Measurements from ENCODE around the gene TNFRSF1B. TPM values are rescaled to one million over a fixed set of nuclear protein-coding genes. Genes with fewer than 3 reads are reported as not detected.

The TNFRSF1B gene
- 457 TPM for total RNA-seq (2013)
- polyA plus RNA-seq, result 100 to 1,000 TPM; 436 to 761 (median 450) TPM
- 388 and 869 TPM in 2 replicates for polyA minus RNA-seq
- total RNA-seq, result 521 to 1,399 (median 953) reads per million in 11 experiments

DNA sequence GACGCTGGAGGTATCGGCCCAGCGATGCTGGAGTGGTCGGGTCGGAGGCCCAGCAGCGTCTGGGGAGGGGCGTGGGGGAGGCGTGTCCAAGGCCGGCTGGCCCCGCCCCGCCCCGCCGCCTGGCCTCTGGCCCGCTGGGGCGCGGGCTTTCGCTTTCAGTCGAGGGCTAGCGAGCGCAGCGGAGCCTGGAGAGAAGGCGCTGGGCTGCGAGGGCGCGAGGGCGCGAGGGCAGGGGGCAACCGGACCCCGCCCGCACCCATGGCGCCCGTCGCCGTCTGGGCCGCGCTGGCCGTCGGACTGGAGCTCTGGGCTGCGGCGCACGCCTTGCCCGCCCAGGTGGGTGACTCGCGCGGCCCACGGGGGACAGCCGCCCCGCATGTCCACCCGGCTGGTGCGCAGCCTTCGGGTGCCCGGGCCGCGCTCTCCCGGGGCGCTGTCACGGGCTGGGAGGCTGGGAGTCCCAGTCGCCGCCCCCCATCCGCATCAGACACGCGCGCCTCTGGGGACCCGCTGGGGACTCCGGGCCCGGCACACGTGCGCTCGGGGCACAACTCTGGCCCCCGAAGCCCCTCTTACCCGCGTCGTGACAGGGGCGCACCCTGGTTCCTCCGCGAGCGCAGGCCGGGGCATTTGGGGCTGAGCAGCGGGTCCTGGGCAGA, at the start of gene TNFRSF1B:
TNFRSF1B (plus strand) TSS at position 158 of the 659 bp plus-strand sequence; CDS start at position 259, 101 bp downstream.
- Histone ChIP-seq H3K4me2 (replicated peaks; ENCODE audit: extremely low read depth, low read length, poor library complexity, severe bottlenecking) (peak within 1 kb of the TSS; percentile 97), H3K9ac (ENCODE audit: insufficient read depth, low read length, poor library complexity, severe bottlenecking) (peak within 1 kb of the TSS; percentile 96), H3K4me1 (ENCODE audit: control insufficient read depth in 1 of 2, insufficient read depth in 2 of 2, low read length in 2 of 2) (peaks cover 81 to 85% of the 10 kb centered on the region in 2 donors), H3K27ac (ENCODE audit: low read depth in 1 of 2, low read length in 2 of 2) (peak within 1 kb of the TSS; percentile 87 to 88), H3K36me3 (replicated peaks in 1 of 2; ENCODE audit: control insufficient read depth in 1 of 2, insufficient read depth in 2 of 2, low read length in 2 of 2) (peaks cover 22 to 41% of the 10 kb centered on the region in 2 donors), H3K79me2 (ENCODE audit: insufficient read depth, low read length) (peaks cover 69% of the 10 kb centered on the region), H3K9me3 (replicated peaks in 1 of 2; ENCODE audit: control insufficient read depth in 1 of 2, insufficient read depth in 1 of 2, low read length in 2 of 2) (no peaks in the 10 kb centered on the region), H4K20me1 (ENCODE audit: insufficient read depth, low read length) (peaks cover 45% of the 10 kb centered on the region), H3K4me3 (replicated peaks in 1 of 3; ENCODE audit: low read depth in 2 of 3, low read length in 3 of 3) (peak within 1 kb of the TSS; percentile 89 to 98 (median 98)), H3K27me3 (ENCODE audit: control insufficient read depth in 2 of 2, insufficient read depth in 2 of 2, low read length in 2 of 2) (no peaks in the 10 kb centered on the region), H2AFZ (ENCODE audit: insufficient read depth, low read depth, low read length, poor library complexity, severe bottlenecking) (no peak within 1 kb of the TSS)
- Mint-ChIP-seq H3K27me3 (ENCODE audit: low read depth in 3 of 3) (peaks cover 0 to 4% (median 3%) of the 10 kb centered on the region in 3 donors), H3K9me3 (peaks cover 2 to 7% (median 3%) of the 10 kb centered on the region in 7 donors), H3K36me3 (peaks cover 44 to 46% of the 10 kb centered on the region in 2 donors), H3K4me1 (peaks cover 78% of the 10 kb centered on the region), H3K27ac (peak within 1 kb of the TSS; percentile 97 to 100 (median 99)), H3K4me3 (peak within 1 kb of the TSS; percentile 100)
- intact Hi-C loops (cut with micrococcal nuclease), result loop anchor here (2.0 to 5.0 kb wide), 2 partner anchors 18 to 40 kb away; no protein-coding TSS in a partner anchor
- peak; percentile 75 to 88 (median 81) for DNase-seq
- TF ChIP-seq, protein P1, sequence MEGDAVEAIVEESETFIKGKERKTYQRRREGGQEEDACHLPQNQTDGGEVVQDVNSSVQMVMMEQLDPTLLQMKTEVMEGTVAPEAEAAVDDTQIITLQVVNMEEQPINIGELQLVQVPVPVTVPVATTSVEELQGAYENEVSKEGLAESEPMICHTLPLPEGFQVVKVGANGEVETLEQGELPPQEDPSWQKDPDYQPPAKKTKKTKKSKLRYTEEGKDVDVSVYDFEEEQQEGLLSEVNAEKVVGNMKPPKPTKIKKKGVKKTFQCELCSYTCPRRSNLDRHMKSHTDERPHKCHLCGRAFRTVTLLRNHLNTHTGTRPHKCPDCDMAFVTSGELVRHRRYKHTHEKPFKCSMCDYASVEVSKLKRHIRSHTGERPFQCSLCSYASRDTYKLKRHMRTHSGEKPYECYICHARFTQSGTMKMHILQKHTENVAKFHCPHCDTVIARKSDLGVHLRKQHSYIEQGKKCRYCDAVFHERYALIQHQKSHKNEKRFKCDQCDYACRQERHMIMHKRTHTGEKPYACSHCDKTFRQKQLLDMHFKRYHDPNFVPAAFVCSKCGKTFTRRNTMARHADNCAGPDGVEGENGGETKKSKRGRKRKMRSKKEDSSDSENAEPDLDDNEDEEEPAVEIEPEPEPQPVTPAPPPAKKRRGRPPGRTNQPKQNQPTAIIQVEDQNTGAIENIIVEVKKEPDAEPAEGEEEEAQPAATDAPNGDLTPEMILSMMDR (IDR thresholded peaks at IDR 0.05), result no peak
- WGBS (ENCODE audit: insufficient coverage), result under 1% methylated on average over 79 of the region's 79 CpGs

DNA sequence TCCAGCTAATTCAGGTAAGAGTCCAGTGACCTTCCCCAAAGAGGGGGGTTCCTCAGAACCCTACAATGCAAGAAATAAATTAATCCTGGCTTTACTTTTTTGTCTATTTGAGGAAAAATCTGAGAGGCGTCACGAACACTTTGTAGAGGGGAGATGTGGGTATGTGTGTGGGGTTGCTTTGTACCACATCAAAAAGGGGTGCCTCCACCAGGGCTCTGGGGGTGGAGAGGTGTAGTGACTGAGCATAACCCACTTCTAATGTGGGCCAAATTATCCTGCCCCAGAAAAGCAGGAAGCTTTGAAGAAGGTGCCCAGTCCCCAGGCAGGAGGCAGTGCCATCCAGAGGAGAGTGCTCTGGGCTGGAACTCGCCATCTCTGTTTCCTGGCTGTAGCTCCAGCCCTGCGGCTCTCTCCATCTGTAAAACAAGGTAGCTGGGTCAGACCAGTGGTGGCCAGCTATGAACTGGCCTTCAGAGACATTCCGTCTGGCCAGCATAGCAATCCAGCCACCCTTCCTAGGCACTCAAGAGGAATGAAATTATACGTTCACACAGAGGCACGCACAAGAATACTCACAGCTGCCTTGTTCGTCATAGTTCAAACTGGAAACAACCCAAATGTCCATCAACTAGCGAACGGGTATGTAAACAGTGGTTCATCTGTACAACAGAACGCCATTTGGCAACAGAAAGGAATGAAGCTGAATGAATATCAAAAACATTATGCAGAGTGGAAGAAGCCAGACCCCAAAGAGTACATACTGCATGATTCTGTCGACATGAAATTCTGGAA, 45.4 kb upstream of the TNFRSF1B start:
- Histone ChIP-seq H3K9me3 (replicated peaks in 1 of 2; ENCODE audit: control insufficient read depth in 1 of 2, insufficient read depth in 1 of 2, low read length in 2 of 2) (no peaks in the 10 kb centered on the region), H3K36me3 (replicated peaks in 1 of 2; ENCODE audit: control insufficient read depth in 1 of 2, insufficient read depth in 2 of 2, low read length in 2 of 2) (no peaks in the 10 kb centered on the region), H3K79me2 (ENCODE audit: insufficient read depth, low read length) (peaks cover 13% of the 10 kb centered on the region), H3K27ac (ENCODE audit: low read depth in 1 of 2, low read length in 2 of 2) (no peak overlapping the region), H3K4me3 (replicated peaks in 1 of 3; ENCODE audit: low read depth in 2 of 3, low read length in 3 of 3) (no peak overlapping the region), H4K20me1 (ENCODE audit: insufficient read depth, low read length) (no peaks in the 10 kb centered on the region), H2AFZ (ENCODE audit: insufficient read depth, low read depth, low read length, poor library complexity, severe bottlenecking) (no peak overlapping the region), H3K9ac (ENCODE audit: insufficient read depth, low read length, poor library complexity, severe bottlenecking) (no peak overlapping the region), H3K4me1 (ENCODE audit: control insufficient read depth in 1 of 2, insufficient read depth in 2 of 2, low read length in 2 of 2) (peaks cover 17% of the 10 kb centered on the region in 2 donors), H3K27me3 (ENCODE audit: control insufficient read depth in 2 of 2, insufficient read depth in 2 of 2, low read length in 2 of 2) (no peaks in the 10 kb centered on the region), H3K4me2 (replicated peaks; ENCODE audit: extremely low read depth, low read length, poor library complexity, severe bottlenecking) (no peak overlapping the region)
- Mint-ChIP-seq H3K27ac (no peak overlapping the region), H3K4me3 (no peak overlapping the region), H3K4me1 (peaks cover 17% of the 10 kb centered on the region), H3K27me3 (ENCODE audit: low read depth in 3 of 3) (peaks cover 0 to 8% (median 8%) of the 10 kb centered on the region in 3 donors), H3K9me3 (peaks cover 0 to 2% (median 0%) of the 10 kb centered on the region in 7 donors), H3K36me3 (peaks cover 0 to 5% of the 10 kb centered on the region in 2 donors)
- TF ChIP-seq, protein P1 (IDR thresholded peaks at IDR 0.05), result no peak
- no peak for DNase-seq
- intact Hi-C loops (cut with micrococcal nuclease), result loop anchor here in 1 of 2 donors (5.0 kb wide), 1 partner anchor 86 kb away; no protein-coding TSS in a partner anchor
- WGBS (ENCODE audit: insufficient coverage), result 97% methylated on average over 11 of the region's 12 CpGs
